ENCODE data around the gene RAB10.
"Not testable (repeated sequence)": the region's sequence is repeated elsewhere in the genome, so short reads cannot be mapped to it uniquely, and the experiment has no call there.

RAB10 gene

DNA sequence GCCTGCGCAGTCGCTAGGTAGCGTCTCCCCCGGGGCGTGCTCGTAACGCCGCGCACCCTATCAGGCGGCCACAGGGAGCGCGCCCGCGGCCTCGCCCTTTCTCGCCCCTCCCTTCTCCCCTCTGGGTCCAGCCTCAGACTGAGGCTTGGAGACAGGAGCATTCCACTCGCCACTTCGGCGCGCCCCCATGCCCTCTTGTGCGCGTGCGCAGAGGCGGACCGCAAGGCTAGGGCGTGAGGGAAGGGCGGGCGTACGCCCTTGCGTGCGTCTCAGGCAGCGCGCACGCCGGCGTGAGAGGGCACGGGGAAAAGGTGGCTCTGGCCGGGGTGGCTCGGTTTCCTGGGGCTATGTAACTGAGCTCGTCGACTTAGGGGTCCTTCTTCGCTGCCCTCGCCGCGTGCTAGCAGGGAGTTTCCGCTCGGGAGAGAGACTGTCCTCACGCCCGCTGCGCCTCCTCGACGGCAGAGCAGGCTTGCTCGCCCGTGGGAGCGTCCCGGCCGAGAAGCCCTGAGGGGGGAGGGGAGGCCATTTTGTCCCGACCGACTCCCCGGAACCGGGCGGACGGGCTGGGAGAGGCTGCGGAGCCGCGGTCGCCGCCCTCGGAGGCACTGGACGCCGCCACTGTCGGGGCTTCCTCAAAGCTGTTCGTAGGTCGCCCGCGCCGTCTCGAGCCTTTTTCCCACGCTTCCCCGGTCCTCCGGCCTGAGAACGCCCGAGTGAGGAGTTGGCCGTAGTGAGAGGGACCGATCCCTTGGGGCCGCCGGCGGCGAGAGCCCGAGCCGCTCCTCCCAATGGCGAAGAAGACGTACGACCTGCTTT, at the start of gene RAB10:
Gene RAB10 (plus strand): TSS at position 267 of the 819 bp plus-strand sequence. CDS start 525 bp downstream, at position 792.
- DNase-seq: peak; percentile 99

DNA sequence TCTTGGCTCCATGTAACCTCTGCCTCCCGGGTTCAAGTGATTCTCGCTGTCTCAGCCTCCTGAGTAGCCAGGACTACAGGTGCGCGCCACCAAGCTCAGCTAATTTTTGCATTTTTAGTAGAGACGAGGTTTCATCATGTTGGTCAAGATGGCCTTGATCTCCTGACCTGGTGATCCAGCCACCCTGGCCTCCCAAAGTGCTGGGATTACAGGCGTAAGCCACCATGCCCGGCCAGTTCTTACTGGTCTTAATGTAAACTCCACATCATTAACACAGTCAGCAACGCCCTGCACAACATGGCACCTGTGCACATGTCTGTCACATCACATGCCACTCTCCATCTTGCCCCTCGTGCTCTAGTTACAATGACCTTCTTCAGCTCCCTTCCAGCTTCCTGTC, 45.8 kb upstream of the RAB10 start:
- no peak for DNase-seq

DNA sequence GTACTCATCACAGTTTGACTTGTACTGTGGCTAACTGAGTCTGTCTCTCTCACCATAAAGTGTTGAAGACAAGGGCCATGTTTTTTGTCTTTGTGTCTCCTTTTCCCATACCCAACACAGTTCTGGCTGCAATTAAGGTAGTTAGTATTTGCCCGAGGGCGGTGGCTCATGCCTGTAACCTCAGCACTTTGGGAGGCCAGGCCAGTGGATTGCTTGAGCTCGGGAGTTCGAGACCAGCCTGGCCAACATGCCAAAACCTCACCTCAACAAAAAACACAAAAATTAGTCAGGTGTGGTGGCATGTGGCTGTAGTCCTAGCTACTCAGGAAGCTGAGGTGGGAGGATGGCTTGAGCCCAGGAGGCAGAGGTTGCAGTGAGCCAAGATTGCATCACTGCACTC, 44.7 kb upstream of the RAB10 start:
- no peak for DNase-seq

DNA sequence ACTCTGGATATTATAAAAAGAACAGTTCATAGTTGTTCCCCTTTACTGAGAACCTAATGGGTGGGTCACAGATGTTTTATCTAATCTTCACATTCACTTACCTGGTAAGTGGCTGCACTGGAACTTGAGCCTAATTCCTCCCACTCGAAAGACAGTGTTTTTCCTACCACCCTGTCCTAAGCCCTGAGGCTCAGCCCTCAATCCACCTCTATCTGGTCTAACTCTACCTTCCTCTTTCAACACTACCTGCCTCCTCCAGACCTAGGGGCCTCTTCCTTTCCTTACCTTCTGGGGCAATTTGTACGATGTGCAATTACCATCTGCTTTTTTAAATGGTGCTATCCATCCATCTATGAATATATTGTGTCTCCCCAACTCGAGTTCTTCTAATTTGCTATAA, 41.9 kb upstream of the RAB10 start:
- no peak for DNase-seq

DNA sequence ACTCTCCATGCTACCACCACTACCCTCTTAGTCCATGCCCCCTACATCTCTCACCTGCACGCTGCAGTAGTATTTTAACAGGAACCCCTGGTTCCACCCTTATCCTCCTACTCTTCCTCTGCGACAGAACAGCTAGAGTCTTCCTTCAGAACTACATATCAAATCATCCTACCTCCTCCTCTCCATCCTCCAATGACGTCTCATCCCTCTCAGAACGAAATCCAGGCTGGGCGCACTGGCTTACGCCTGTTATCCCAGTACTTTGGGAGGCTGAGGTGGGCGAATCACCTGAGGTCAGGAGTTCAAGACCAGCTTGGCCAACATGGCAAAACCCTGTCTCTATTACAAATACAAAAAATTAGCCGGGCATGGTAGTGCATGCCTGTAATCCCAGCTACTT, 41.3 kb upstream of the RAB10 start:
- no peak for DNase-seq

DNA sequence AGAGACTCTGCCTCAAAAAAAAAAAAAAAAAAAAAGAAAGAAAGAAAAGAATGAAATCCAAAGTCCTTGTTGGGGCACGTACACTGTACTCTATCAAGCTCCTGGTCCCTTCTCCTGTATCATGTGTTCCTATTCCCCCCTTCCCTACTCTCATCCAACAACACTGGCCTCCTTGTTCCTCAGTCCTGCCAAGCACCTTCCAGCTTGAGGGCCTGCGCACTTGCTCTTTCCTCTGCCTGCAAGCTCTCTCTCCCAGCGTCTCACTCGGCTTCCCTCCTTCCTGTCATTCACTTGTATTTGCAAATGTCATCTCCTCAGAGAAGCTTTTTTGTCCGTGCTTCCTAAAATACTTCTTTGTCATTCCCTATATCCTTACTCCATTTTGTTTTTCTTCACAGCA, 40.8 kb upstream of the RAB10 start:
- DNase-seq: no peak

DNA sequence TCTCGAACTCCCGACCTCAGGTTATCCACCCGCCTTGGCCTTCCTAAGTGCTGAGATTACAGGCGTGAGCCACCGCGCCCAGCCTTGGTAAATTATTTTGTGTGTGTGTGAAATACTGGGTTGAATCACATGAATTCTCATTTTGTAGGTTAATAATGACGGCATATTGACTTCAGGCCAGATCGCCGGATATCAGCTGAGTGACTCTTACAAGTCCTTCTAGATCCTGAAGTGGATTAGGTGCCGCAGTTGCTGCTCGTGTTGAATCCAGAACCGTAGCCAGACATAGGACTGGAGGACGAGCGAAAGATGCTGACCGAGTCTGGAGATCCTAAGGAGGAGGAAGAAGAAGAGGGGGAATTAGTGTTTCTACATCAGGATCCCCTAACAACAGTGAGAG, 39.4 kb upstream of the RAB10 start:
- no peak for DNase-seq

DNA sequence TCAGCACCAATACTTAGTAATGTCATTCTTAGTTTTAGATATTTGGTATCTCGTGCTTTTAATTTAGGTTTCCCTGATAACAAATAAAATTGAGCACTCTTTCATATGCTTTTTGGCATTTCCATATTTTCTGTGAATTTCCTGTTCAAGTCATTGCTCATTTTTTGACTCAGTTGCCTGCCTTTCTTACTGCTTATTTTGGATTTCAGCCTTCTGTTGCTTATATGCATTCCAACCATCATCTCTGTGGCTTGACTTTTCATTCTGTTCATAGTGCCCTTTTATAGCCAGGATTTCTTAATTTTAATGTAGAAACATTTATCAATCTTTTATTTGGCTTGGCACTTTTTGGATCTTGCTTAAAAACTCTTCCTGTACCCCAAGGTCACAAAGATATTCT, 37.0 kb upstream of the RAB10 start:
- DNase-seq: no peak

DNA sequence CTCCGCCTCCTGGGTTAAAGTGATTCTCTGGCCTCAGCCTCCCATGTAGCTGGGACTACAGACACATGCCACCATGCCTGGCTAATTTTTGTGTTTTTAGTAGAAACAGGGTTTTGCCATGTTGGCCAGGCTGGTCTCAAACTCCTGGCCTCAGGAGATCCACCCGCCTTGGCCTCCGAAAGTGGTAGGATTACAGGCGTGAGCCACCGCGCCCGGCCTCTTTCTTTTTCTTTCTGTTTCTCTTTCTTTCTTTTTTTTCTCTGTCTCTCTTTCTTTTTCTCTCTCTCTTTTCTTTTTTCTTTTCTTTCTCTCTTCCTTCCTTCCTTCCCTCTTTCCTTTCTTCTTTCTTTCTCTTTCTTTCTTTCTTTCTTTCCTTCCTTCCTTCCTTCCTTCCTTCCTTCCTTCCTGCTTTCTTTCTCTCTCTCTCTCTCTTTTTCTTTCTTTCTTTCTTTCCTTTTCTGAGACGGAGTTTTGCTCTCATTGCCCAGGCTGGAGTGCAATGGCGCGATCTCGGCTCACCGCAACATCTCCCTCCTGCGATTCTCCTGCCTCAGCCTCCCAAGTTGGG, 35.0 kb upstream of the RAB10 start:
- not testable (repeated sequence) for DNase-seq

DNA sequence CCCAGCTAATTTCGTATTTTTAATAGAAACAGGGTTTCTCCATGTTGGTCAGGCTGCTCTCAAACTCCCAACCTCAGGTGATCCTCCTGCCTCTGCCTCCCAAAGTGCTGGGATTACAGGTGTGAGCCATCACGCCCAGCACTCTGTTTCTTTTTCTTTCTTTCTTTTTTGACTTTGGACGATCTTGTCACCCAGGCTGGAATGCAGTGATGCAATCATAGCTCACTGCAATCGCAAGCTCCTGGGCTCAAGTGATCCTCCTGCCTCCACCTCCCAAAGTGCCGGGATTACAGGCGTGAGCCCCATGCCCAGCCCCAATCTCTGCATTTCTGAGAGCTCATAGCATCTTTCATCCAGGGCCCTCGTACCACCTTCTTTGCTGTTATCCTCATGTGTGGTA, 34.5 kb upstream of the RAB10 start:
- DNase-seq: not testable (repeated sequence)

DNA sequence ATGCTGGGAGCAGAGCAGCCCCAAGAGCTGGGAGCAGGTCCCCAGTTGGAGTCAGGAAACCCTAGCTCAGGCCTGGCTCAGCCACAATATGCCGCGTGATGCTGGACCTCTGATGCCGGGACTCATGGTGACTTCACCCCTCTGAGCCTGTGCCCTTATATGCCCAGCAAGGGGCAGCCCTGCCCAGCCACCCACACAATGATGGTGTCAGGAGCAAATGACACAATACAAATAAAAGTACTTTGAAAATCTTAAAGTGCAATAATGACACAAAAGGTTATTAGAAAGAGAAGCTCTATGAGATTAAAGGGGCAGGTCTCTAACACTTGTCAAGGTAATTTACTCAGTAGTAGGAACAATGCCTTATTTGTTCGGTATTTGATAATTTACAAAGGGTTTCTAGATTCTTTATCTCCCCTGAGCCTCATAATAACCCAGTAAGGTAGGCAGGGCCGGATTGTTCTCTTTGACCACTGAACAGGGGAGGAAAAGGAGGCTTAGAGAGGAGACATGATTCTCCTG, 33.3 kb upstream of the RAB10 start:
- no peak for DNase-seq

DNA sequence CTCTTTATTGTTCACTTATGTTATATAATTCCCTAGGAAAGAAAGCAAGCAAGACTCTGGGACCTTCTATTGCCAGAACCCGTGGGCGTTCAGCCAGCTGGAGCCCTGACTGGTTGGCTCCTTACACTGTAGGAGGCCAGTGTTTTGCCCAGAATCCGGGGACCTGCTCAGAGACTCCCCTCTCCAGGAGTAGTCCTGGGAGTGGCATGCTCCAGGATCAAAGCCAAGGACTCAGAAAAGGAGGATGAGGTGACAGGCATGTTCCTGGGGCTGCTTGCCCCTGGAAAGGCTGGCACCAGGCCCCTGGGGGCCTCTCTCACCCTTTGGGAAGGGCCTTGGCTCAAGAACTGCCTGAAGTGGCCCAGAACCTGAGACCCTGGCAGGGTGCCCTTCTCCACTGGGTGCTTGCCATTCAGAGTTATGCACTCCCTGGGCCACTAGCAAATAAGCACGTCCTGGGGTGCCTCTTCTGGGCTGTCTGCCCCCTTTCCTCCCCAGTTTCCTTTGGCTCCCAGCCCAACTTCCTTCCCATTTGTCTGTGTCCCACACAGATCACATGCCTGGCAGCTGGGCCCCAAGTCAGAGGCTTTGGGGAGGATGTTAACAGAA, 32.0 kb upstream of the RAB10 start:
- DNase-seq: no peak

DNA sequence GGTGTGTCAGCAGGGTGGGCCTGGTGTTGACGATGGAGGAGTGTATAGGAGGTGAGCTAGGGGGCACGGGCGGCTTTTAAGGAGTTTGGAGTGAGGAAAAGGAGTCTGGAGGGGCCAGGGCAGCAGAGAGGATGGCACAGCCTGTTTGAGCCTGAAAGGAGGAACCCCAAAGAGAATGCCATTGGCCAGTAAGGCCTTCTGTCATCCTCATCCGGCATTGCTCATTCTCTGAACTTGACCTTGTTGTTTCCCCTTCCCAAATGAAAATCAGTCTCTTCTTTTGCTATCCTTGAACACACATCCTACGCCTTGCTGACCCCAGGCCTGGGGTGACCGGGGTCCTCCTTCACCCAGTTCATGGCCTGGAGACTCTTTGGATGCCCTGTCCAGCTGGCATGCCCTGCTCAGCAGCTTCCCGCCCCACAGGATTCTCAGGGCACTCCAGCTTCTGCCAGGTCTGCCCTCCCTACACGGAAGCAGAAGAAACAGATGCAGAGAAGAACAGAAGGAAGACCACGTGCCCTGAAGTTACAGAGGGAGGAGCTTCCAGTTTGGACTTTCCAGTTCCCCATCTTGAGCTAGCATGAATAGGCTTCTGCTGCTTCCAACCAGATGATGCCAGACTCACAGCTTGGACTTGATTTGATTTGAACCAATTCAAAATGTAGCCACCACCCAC, 31.1 kb upstream of the RAB10 start:
- DNase-seq: no peak

DNA sequence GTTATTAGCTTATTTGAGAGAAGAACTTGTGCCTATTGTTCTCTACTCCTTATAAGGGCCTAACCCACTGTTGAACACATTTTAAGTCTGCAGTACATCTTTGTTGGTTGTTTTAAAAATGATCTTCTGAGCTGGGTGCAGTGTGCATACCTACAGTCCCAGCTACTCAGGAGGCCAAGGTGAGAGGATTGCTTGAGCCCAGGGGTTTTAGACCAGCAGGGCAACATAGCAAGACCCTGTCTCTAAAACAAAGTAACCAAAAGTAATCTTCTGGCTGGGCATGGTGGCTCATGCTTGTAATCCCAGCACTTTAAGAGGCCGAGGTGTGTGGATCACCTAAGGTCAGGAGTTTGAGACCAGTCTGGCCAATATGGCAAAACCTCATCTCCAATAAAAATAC, 25.8 kb upstream of the RAB10 start:
- DNase-seq: no peak

DNA sequence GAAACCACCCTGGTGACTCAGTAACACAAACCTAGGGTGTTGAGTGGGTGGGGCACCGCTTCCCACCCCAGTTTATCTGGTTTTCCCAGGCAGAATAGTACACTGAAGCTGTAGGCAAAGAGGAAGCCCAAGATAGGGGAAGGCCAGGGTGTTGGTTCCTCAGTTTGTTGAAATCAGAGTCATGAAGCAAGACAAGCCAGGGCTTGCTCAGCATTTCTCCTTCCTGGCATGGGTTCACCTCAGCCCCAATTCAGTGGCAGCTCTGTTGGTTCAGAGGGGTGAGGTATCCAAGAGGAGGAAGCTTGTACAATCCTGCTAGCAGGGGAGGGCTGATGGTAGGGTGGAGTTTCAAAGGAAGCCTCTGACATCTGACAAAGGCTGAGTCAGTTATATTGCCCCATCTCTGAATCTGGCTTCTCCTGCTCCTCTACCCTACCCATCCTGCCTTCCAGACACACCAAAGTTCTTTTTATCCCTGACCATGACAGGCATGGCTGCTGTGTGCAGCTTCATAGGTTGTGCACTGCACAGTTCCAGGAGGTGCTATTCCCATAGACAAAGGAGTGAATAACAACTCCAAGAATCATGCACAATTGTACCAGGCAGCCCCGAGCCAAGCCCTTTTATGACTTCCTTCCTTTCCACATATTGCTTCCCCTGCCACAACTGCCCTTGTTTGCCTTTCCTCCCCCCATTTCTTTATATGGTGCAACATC, 24.9 kb upstream of the RAB10 start:
- DNase-seq: no peak

DNA sequence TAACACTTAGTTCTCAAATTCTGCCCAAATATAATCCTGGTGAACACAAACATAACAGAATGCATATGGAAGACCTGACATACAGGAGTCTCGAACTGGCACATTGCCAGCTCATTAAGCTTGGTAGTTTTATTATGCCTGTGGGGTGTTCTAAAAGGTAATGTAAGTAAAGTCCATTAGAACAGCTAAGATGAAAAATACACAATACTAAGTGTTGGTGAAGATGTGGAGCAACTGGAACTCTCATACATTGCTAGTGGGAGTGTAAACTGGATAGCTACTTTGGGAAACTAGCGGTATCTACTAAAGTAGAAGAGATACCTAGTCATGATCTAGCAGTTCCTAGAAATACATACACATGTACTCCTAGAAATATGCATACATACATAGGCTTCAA, 24.3 kb upstream of the RAB10 start:
- no peak for DNase-seq

DNA sequence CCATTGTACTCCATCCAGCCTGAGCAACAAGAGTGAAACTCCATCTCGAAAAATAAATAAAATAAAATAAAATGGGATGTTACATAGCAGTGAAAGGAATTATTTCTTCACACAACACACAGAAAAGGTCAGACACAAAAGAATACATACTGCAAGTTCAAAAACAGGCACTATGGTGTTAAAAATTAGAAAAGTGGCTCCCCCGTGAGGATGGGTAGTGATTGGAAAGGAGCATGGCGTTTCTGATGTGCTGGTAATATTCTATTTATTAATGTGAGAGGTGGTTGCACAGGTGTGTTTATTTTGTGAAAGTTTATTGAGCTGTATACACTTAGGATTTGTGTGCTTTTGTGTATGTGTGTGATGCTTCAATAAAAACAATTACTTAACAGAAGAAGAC, 22.9 kb upstream of the RAB10 start:
- no peak for DNase-seq

DNA sequence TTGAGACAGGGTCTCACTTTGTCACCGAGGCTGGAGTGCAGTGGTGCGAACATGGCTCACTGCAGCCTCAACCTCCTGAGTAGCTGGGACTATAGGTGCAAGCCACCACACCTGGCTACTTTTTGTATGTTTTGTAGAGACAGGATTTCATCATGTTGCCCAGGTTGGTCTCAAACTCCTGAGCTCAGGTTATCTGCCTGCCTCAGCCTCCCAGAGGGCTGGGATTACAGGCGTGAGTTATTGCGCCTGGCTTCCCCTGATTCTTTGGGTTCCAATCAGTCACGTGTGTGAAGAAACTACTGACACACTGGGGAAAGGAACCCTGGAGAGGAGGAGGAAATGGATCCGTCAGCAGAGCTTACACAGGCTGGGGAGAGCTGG, 22.3 kb upstream of the RAB10 start:
- no peak for DNase-seq

DNA sequence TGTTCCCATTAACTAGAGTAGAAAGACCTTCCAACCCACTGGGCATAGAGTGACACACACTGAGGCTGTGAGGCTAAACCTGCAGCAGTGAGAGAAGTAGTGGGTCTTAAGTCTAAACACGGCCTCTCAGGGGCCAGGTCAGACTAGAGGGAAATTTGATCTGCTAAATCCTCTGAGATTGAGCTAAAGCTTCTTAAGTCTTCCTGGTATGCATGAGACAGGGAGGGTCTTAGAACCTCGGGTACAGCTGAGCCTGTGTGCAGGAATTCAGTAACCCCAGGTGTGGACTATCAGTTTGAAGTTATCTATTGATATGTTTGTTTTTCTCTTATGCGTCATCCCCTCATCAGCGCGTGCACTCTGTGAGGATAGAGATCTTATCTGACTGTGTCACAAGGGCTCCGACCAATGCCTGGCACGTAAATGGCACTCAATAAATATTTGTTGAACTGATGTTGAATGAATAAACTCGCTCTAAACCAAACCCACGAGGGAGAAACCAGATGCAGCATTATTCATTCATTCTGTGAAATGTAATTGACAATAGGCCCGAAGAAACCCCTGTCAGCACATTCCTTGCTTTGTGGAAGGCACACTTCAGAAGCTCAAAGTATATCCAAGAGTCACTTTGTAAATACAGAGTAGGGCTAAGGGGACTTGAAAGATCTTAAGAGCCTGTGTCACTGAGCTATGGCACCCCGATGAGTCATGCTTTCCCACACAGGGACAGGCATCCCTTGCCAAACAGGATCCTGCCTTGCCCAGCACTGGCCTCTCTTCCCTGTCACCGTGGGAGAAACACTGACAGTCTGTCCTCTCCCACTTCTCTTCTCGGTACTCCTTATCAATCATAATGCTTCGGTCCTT, 21.7 kb upstream of the RAB10 start:
- peak; percentile 47 for DNase-seq

DNA sequence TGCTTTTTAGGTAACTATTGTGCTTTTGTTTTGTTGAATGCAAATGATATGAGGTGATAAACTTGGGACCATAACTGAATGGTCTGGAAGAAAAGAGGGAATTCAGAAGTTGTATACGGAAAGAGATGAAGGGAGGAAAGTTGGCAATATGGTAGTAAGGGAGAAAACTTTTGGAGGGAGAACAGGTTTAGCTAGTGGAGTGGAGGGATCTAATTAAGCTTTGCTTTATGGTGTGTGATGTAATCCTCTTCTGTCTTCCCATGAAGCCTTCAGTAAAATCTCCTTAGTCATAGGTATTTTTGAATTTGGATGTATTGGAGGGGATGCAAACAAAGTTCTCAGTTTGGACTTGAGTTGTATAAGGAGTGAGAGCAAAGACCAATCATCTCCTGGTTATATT, 20.2 kb upstream of the RAB10 start:
- no peak for DNase-seq

DNA sequence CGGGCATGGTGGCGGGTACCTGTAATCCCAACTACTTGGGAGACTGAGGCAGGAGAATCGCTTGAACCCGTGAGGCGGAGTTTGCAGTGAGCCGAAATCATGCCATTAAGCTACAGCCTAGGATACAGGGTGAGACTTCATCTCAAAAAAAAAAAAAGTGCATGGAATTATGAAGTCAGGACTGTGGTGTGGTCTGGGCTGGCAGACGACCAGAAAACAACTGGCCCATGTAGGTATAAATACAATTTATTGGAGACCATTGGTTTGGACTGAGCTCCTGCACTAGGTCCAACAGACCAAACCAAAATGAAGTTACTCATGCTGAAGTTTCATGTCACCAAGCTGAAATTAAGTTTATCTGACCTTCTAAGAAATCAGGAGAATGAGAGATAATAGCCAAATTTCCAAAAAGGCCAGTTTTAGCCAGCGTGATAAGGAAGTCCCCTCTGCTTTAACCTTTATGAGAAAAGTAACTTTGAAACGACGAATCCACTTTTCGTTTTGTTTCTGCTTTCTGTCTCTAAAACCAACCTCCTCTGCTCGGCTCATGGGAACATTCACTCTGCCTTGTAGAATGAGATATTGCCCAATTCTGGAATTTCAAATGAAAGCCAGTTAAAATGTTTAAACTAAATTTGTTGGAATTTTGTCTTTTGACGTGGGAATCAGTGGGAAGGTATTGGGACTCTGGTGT, 17.7 kb upstream of the RAB10 start:
- DNase-seq: no peak
